GM12872 (cell line): ENCODE results near the gene RPL22.

Source experiments
- TF ChIP-seq, protein P1 (sequence below): IDR thresholded peaks from 3 replicates; pipeline ENCODE4 v1.5.1; 2011; ENCODE audit warnings: low read depth, mild to moderate bottlenecking, low read length, moderate library complexity; ENCODE audit not compliant: insufficient read depth

Gene RPL22

DNA sequence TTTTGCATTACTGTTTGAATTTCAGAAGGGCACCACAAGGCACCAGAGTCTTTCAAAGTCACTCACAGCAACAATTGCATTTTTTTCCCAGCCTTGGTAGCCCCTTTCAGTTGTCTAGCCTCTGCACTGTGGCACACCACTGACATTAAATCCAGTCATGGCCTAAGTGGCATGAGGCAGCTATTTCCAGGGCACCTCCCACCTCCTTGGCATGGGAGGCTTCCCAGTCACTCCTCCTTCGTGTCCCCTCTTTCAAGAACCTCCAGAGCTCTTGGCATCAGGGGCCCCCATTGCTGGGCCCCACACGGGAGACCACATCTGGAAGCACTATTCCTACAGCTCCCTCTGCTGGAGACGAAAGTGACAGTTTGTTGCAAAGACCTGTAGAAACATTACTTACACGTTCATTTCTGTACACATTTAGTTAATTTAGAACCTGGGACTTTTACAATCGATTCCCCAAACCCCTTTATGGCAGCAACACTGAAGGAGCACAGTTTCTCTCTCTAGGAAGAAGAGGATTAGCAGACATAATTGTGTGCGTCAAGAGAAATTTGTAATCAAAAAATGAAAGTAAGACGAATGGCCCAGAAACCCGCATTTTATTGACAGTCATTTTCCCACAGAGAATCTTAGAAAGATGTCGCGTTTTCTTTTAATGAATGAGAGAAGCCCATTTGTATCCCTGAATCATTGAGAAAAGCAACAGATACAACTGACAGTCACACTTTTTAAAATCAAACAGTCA, 13.6 kb downstream of the RPL22 start:
- TF ChIP-seq, protein P1, sequence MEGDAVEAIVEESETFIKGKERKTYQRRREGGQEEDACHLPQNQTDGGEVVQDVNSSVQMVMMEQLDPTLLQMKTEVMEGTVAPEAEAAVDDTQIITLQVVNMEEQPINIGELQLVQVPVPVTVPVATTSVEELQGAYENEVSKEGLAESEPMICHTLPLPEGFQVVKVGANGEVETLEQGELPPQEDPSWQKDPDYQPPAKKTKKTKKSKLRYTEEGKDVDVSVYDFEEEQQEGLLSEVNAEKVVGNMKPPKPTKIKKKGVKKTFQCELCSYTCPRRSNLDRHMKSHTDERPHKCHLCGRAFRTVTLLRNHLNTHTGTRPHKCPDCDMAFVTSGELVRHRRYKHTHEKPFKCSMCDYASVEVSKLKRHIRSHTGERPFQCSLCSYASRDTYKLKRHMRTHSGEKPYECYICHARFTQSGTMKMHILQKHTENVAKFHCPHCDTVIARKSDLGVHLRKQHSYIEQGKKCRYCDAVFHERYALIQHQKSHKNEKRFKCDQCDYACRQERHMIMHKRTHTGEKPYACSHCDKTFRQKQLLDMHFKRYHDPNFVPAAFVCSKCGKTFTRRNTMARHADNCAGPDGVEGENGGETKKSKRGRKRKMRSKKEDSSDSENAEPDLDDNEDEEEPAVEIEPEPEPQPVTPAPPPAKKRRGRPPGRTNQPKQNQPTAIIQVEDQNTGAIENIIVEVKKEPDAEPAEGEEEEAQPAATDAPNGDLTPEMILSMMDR, result peak; percentile 52

- TF ChIP-seq, protein P1, result no peak
Observed at GRCh38 chr1:6185151-6185550, 14.2 kb downstream of the RPL22 start.

DNA sequence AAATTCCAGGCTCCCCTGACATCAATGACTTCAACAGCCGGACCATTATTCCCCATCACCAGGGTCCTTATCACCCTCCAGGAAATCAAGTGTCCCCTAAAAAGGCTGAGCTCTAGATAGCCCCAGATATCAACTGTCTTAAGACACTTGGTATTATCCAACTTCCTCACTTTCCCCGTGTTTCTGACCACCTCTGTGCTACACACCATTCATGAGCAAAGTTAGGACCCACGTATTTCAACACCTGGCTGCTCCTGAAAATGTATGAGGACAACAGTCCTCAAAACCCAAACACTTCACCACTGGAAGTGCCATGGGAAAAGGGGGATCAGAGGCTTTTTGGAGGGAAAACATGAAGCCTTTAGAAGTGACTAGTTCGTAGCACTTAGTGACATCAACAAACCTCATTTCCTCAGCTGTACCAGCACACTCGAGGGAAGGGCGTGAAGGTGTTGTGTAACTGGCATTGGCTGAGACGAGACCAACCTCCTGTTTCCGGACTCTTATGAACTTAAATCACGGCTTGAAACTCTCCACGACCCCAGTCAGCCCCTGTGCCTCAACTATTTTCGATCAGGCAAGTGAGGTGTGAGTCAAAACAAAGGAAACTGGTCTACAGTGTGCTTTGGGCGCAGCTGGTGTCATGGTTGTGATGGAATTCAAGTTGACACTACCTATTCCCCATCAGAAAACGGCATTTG, 15.2 kb downstream of the RPL22 start:
- TF ChIP-seq, protein P1, result no peak

GRCh38 chr1:6183520-6183989, 15.8 kb downstream of the RPL22 start:
- TF ChIP-seq, protein P1, result no peak; the same call in 2 of the 3 replicates

GRCh38 chr1:6181347-6181770, 18.0 kb downstream of the RPL22 start:
- TF ChIP-seq, protein P1, result no peak

- TF ChIP-seq, protein P1, result no peak
Observed at GRCh38 chr1:6180707-6181311, 18.6 kb downstream of the RPL22 start.

DNA sequence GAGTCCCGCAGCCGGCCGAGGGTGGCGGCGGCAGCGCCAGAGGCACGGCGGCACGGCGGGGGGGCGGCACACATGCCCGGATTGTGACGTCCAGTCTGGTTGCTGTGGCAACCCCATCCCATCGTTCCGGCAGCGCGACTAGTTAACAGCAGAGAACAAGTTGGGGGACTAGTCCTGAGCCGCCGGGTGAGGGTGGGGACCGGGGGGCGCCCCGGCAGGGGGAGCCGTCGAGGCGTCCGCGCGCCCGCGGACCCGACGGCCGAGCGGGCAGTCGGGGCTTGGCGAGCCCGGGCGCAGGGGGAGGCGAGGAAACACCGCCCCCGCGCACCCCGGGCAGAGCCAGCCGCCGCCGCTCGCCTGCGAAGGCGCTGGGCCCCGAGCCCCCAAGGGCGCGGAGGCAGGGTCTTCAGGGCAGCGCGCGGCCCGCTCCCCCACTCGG, 19.1 kb downstream of the RPL22 start, which contains the start of gene CHD5:
Gene CHD5 (minus strand): TSS at position 54 of the 439 bp plus-strand sequence. CDS start 298 bp downstream, outside the sequence.
- TF ChIP-seq, protein P1, result no peak
